IMR-90 (cell line): ENCODE data around the gene CSNK1D. TPM values are rescaled to one million over a fixed set of nuclear protein-coding genes. Genes with fewer than 3 reads are reported as not detected.

Experiments
- ATAC-seq: fragments of 200-7000 bp; cut with Tn5 transposase; 2 replicates; pipeline ENCODE4 v1.9.1; 2020; ENCODE audit warnings: low read depth, mild to moderate bottlenecking, moderate library complexity
- BruUV-seq: library from RNA; stranded (reverse); fragments of 400-500 nt; replicated peaks from 2 replicates; lab custom pipeline; 2021; lab: Mats Ljungman, UMichigan
- CTCF ChIA-PET: fragments of 300-600 bp; formaldehyde crosslinking; extraction: SDS; loops from one replicate; lab custom pipeline; 2021; ENCODE audit warnings: antibody characterized with exemption; lab: Yijun Ruan, JAX
- POLR2A ChIA-PET: fragments of 300-600 bp; sonication (Branson Sonifier 250); formaldehyde crosslinking; loops from one replicate; lab custom pipeline; 2022; ENCODE audit warnings: antibody characterized with exemption; ENCODE audit not compliant: unreplicated experiment; lab: Charles Lee
- DNase-seq: peaks from one replicate; pipeline ENCODE4 v3.0.0; 2013
- H2AFZ ChIP-seq: replicated peaks from 2 replicates; pipeline ENCODE3; 2013; ENCODE audit warnings: low read length, mild to moderate bottlenecking; ENCODE audit not compliant: poor library complexity
- H2AK5ac ChIP-seq: 2 replicates; pipeline ENCODE4 v1.6.1; 2013; ENCODE audit warnings: low read depth, low read length, inconsistent platforms
- H2AK9ac ChIP-seq: replicated peaks from 2 replicates; pipeline ENCODE3; 2013; ENCODE audit warnings: mild to moderate bottlenecking, low read depth, low read length, moderate library complexity; ENCODE audit not compliant: poor library complexity
- H2BK120ac ChIP-seq: 2 replicates; pipeline ENCODE4 v1.6.1; 2013; ENCODE audit warnings: low read depth, low read length, inconsistent platforms
- H2BK15ac ChIP-seq: 3 replicates; pipeline ENCODE4 v1.6.1; 2013; ENCODE audit warnings: low read depth, low read length, inconsistent platforms
- H2BK20ac ChIP-seq: 2 replicates; pipeline ENCODE4 v1.6.1; 2013; ENCODE audit warnings: low read depth, mild to moderate bottlenecking, inconsistent platforms, low read length, moderate library complexity
- H2BK5ac ChIP-seq: 2 replicates; pipeline ENCODE4 v1.6.1; 2013; ENCODE audit warnings: mild to moderate bottlenecking, low read depth, low read length, inconsistent platforms; ENCODE audit not compliant: poor library complexity, severe bottlenecking
- H3K14ac ChIP-seq: replicated peaks from 2 replicates; pipeline ENCODE4 v1.6.1; 2013; ENCODE audit warnings: low read depth, low read length, inconsistent platforms
- H3K18ac ChIP-seq: 2 replicates; pipeline ENCODE4 v1.6.1; 2013; ENCODE audit warnings: low read depth, low read length, control low read depth
- H3K23ac ChIP-seq: 2 replicates; pipeline ENCODE4 v1.6.1; 2013; ENCODE audit warnings: low read depth, low read length, inconsistent platforms
- H3K27ac ChIP-seq: 2 replicates; pipeline ENCODE4 v1.5.1; 2013; ENCODE audit warnings: mild to moderate bottlenecking, control low read depth, low read length; ENCODE audit not compliant: insufficient read depth
- H3K27me3 ChIP-seq: 2 replicates; pipeline ENCODE4 v1.6.1; 2013; ENCODE audit warnings: low read length; ENCODE audit not compliant: control insufficient read depth, insufficient read depth
- H3K36me3 ChIP-seq: 2 replicates; pipeline ENCODE4 v1.6.1; 2013; ENCODE audit warnings: low read length, mixed read lengths; ENCODE audit not compliant: control insufficient read depth, insufficient read depth
- H3K4ac ChIP-seq: 2 replicates; pipeline ENCODE4 v1.6.1; 2013; ENCODE audit warnings: low read depth, low read length, inconsistent platforms
- H3K4me1 ChIP-seq: 2 replicates; pipeline ENCODE4 v1.6.1; 2013; ENCODE audit warnings: low read length, mixed read lengths; ENCODE audit not compliant: control insufficient read depth, insufficient read depth
- H3K4me2 ChIP-seq: 2 replicates; pipeline ENCODE4 v1.6.1; 2013; ENCODE audit warnings: low read depth, mild to moderate bottlenecking, control low read depth, low read length, moderate library complexity
- H3K4me3 ChIP-seq: 2 replicates; pipeline ENCODE4 v1.5.1; 2013; ENCODE audit warnings: low read depth, mild to moderate bottlenecking, control low read depth, low read length, moderate library complexity; ENCODE audit not compliant: insufficient read depth
- H3K56ac ChIP-seq: 2 replicates; pipeline ENCODE4 v1.6.1; 2013; ENCODE audit warnings: low read length, inconsistent platforms; ENCODE audit not compliant: insufficient read depth; ENCODE audit errors: extremely low read depth
- H3K79me1 ChIP-seq, 2 experiments: 2 replicates each; pipeline ENCODE4 v1.6.1; 2013; ENCODE audit warnings: low read length in 2 of 2, inconsistent platforms in 1 of 2, low read depth in 1 of 2
- H3K9ac ChIP-seq: 2 replicates; pipeline ENCODE4 v1.6.1; 2013; ENCODE audit warnings: low read depth, low read length, control low read depth
- H3K9me1 ChIP-seq: 2 replicates; pipeline ENCODE4 v1.6.1; 2013; ENCODE audit warnings: low read length, inconsistent platforms; ENCODE audit not compliant: insufficient read depth
- H3K9me3 ChIP-seq: 2 replicates; pipeline ENCODE4 v1.6.1; 2013; ENCODE audit warnings: low read length; ENCODE audit not compliant: control insufficient read depth, insufficient read depth
- H4K20me1 ChIP-seq: 2 replicates; pipeline ENCODE4 v1.6.1; 2013; ENCODE audit warnings: low read length, inconsistent platforms; ENCODE audit not compliant: insufficient read depth
- H4K5ac ChIP-seq: 2 replicates; pipeline ENCODE4 v1.6.1; 2013; ENCODE audit warnings: mild to moderate bottlenecking, low read depth, low read length, control low read depth
- H4K8ac ChIP-seq, 2 experiments: 2 replicates each; pipeline ENCODE4 v1.6.1; 2013; ENCODE audit warnings: low read depth in 2 of 2, low read length in 2 of 2, control low read depth in 1 of 2, inconsistent platforms in 1 of 2
- H4K91ac ChIP-seq: 2 replicates; pipeline ENCODE4 v1.6.1; 2013; ENCODE audit warnings: low read depth, low read length, inconsistent platforms; ENCODE audit not compliant: insufficient read depth
- BHLHE40 ChIP-seq: fragments of 150-350 bp; IDR thresholded peaks from 2 replicates; pipeline ENCODE4 v1.6.1; 2016; ENCODE audit warnings: mild to moderate bottlenecking, low read depth, low read length
- MAFK ChIP-seq: IDR thresholded peaks from 2 replicates; pipeline ENCODE4 v1.6.1; 2012; ENCODE audit warnings: low read depth, low read length, improper control_type of control experiment
- SMC3 ChIP-seq: fragments of 150-350 bp; IDR thresholded peaks from 2 replicates; pipeline ENCODE4 v1.6.1; 2016; ENCODE audit warnings: low read depth, mild to moderate bottlenecking, antibody characterized with exemption, low read length, moderate library complexity
- WGBS, 2 experiments: methylation state at CpG; one replicate each; pipeline versions ENCODE4 v1.1.5 to v1.1.7; 2013; ENCODE audit warnings: missing lambda C conversion rate in 2 of 2; ENCODE audit not compliant: insufficient read length in 1 of 2; ENCODE audit errors: extremely low coverage in 2 of 2; 5-methylcytosine and 5-hydroxymethylcytosine counted together
- dilution Hi-C: fragments of 300-500 bp; cut with HindIII; formaldehyde crosslinking; loops from one replicate; pipeline ENCODE4 v1.14.3; 2018; ENCODE audit warnings: low sequenced_read_pairs; ENCODE audit not compliant: unreplicated experiment
- in situ Hi-C: fragments of 300-500 bp; cut with MboI; formaldehyde crosslinking; loops from 3 replicates; pipeline ENCODE4 v1.14.3; 2019; ENCODE audit warnings: low sequenced_read_pairs, inconsistent platforms, mixed read lengths
- intact Hi-C: fragments of 100-400 bp; cut with micrococcal nuclease; formaldehyde crosslinking; loops from 2 replicates; pipeline ENCODE4 v1.10.0; 2022
- polyA plus RNA-seq, 3 experiments: library from polyadenylated mRNA; depleted of rRNA; stranded (reverse); fragments of >200 nt; gene quantifications; 2 replicates each; pipeline ENCODE4 v1.2.3, GENCODE V29; 2012; ENCODE audit warnings: low replicate concordance in 1 of 3
- total RNA-seq: library from RNA; depleted of rRNA; stranded (reverse); fragments of >200 nt; gene quantifications from 2 replicates; pipeline ENCODE4 v1.2.3, GENCODE V29; 2012
- TF ChIP-seq, protein P1 (sequence below): fragments of 150-350 bp; IDR thresholded peaks from 2 replicates; pipeline ENCODE4 v1.6.1; 2016; ENCODE audit warnings: low read depth, mild to moderate bottlenecking, low read length, moderate library complexity, borderline replicate concordance

The CSNK1D gene
- total and polyA plus RNA-seq, 2 of the 4 experiments (the other 2 are of a cell fraction), result 47.1 to 186 TPM

DNA sequence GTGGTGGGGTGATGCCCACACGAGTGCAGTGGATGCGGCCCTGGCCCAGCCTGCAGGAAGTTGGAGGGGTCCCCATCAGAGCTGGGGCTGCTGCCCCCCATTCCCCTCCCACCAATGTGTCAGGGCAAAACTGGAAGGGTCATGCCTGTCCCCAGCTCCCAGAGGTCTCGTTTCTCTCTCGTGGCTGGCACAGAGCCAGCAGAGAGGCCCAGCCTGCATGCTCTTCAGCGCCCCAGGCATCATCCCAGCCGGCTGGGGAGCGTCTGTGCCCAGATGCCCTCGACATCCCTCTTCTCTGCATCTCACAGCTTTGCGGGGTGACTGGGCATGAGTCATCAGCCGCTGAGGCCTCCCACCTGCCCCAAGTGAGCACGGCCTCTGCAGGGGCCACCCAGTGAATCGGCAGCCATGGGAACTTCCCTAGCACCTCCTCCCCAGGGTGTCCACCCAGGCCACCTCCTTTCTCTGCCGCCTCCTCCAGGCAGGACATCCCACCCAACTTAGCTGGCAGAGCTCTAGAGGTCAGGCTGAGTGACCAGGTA lies 9.8 kb upstream of the CSNK1D start (continued):
- TF ChIP-seq SMC3, result no peak

DNA sequence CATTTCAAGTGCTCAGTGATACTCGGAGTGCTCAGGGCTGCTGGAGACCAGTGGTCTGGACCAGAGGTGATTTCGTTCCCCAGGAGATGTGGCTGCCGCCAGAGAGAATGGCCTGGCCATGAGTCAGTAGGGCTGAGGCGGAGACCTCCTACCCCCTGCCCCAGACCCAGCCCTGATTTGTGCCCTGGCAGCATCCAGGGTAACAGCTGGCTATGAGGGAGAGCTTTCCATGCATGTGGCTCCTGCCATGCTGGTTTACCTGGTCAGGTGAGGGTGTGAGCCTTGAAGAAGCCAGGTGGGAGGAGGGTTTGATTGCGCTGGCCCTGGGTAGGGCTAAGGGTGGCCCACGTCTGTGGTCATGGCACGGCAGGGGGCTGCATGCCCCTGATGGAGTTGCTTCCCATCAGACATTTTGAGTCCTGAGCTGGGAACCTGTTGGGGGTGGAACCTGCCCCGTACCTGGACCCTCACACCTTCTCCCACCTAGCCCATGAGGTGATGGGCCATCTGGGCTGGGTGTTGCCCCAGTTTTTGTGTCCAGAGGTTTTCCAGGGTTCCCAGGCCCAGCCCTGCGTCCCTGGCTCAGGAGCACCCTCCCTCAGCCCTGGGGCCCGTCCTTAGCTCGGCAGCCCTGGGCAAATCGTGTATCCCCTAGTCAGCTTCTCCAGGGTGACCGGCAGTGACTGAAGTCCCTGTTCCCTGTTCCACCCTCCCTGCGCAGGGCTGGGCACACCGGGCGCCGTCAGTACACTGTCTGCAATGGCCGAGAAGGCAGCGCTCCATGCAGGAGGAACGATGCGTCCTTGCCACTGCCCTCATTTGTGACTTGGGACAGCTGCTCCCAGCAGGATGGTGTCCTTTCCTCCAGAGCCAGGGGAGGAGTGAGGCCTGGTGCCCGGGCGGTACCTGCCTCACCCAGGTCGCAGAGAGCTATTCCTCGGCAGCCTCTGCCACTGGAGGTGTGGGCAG lies 9.0 kb upstream of the CSNK1D start:
- Histone ChIP-seq H3K18ac (peak overlapping the region; percentile 22), H3K23ac (no peak overlapping the region), H3K14ac (peak overlapping the region; percentile 31), H2AK9ac (peak overlapping the region; percentile 52), H3K4me1 (peaks cover 22% of the 10 kb centered on the region), H3K4me2 (no peak overlapping the region), H3K4me3 (no peak overlapping the region), H3K36me3 (no peaks in the 10 kb centered on the region; the same call in 1 of the 2 replicates), H3K9me3 (no peaks in the 10 kb centered on the region), H2BK5ac (peak overlapping the region; percentile 33), H3K56ac (no peak overlapping the region), H3K9ac (no peak overlapping the region), H4K5ac (no peak overlapping the region; the same call in 1 of the 2 replicates), H3K79me1 (peaks cover 0 to 12% of the 10 kb centered on the region in 2 experiments; a peak in 2 of 4 replicates), H2BK120ac (peak overlapping the region; percentile 53; the same call in 1 of the 2 replicates), H2AK5ac (peak overlapping the region; percentile 61), H3K27me3 (no peaks in the 10 kb centered on the region), H4K91ac (peak overlapping the region; percentile 10), H3K9me1 (peaks cover 26% of the 10 kb centered on the region), H4K8ac (peak overlapping the region in 1 of 2 experiments; percentile 31; a peak in 1 of 4 replicates), H2BK20ac (peak overlapping the region; percentile 43), H4K20me1 (no peaks in the 10 kb centered on the region), H3K27ac (no peak overlapping the region), H2AFZ (peak overlapping the region; percentile 36), H3K4ac (peak overlapping the region; percentile 57), H2BK15ac (no peak overlapping the region)
- no peak for TF ChIP-seq MAFK
- TF ChIP-seq SMC3, result no peak
- TF ChIP-seq, protein P1, sequence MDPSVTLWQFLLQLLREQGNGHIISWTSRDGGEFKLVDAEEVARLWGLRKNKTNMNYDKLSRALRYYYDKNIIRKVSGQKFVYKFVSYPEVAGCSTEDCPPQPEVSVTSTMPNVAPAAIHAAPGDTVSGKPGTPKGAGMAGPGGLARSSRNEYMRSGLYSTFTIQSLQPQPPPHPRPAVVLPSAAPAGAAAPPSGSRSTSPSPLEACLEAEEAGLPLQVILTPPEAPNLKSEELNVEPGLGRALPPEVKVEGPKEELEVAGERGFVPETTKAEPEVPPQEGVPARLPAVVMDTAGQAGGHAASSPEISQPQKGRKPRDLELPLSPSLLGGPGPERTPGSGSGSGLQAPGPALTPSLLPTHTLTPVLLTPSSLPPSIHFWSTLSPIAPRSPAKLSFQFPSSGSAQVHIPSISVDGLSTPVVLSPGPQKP, result no peak
- TF ChIP-seq BHLHE40, result no peak
- ATAC-seq (peak; percentile 6; the same call in 1 of the 2 replicates), DNase-seq (no peak)
- 96% methylated on average over 10 of the region's 25 CpGs; no CpG with 5 or more reads in 1 of the 2 experiments for WGBS, 2 experiments
- POLR2A ChIA-PET, result no interaction called here
- CTCF ChIA-PET, result no interaction called here
- no TSS peak for BruUV-seq
- dilution Hi-C loops (no loop called here), in situ Hi-C loops (no loop called here), intact Hi-C loops (no loop called here)
